Central memory CD8-positive, alpha-beta T cell (primary cell): ENCODE measurements around the gene KRT7.

Experiments used
- ATAC-seq: fragments of 150-1000 bp; cut with Tn5 transposase; replicated peaks from 2 replicates; pipeline ENCODE4 v1.10.0; 2022; ENCODE audit warnings: mild to moderate bottlenecking, moderate FRiP score, moderate number of reproducible peaks; ENCODE audit not compliant: poor library complexity, severe bottlenecking; ENCODE audit errors: extremely low read depth
- DNase-seq, 2 donors: peaks; one replicate each; pipeline ENCODE4 v3.0.0; 2021; ENCODE audit warnings: low spot score in 2 of 2
- H3K27ac Mint-ChIP-seq: one replicate; pipeline ENCODE4 v1.8.0; 2022; ENCODE audit warnings: low read depth, mild to moderate bottlenecking, moderate library complexity, mixed read lengths
- H3K27me3 Mint-ChIP-seq: one replicate; pipeline ENCODE4 v1.8.0; 2022; ENCODE audit warnings: mixed read lengths
- H3K36me3 Mint-ChIP-seq: one replicate; pipeline ENCODE4 v1.8.0; 2022; ENCODE audit warnings: mild to moderate bottlenecking, moderate library complexity, mixed read lengths; ENCODE audit not compliant: insufficient read depth
- H3K4me1 Mint-ChIP-seq: one replicate; pipeline ENCODE4 v1.8.0; 2022; ENCODE audit warnings: mixed read lengths
- H3K4me3 Mint-ChIP-seq: one replicate; pipeline ENCODE4 v1.8.0; 2022; ENCODE audit warnings: mild to moderate bottlenecking, moderate library complexity, mixed read lengths
- H3K9me3 Mint-ChIP-seq: one replicate; pipeline ENCODE4 v1.8.0; 2022; ENCODE audit warnings: mixed read lengths

Gene KRT7

GRCh38 chr12:52230364-52231281 lies 2.4 kb upstream of the KRT7 start:
- H3K9me3 Mint-ChIP-seq, result no peaks in the 10 kb centered on the region
- peaks cover 2% of the 10 kb centered on the region for H3K36me3 Mint-ChIP-seq
- no peak overlapping the region for H3K4me3 Mint-ChIP-seq
- H3K4me1 Mint-ChIP-seq, result no peaks in the 10 kb centered on the region
- no peak overlapping the region for H3K27ac Mint-ChIP-seq
- DNase-seq, result no peak
- no peak for ATAC-seq
- H3K27me3 Mint-ChIP-seq, result peaks cover 92% of the 10 kb centered on the region

GRCh38 chr12:52231305-52232202 lies 1.5 kb upstream of the KRT7 start:
- H3K9me3 Mint-ChIP-seq, result no peaks in the 10 kb centered on the region

GRCh38 chr12:52232203-52232673 lies 805 bp upstream of the KRT7 start:
- Mint-ChIP-seq H3K4me1 (no peaks in the 10 kb centered on the region), H3K27ac (no peak overlapping the region), H3K4me3 (no peak overlapping the region), H3K27me3 (peaks cover 82% of the 10 kb centered on the region), H3K36me3 (peaks cover 2% of the 10 kb centered on the region), H3K9me3 (no peaks in the 10 kb centered on the region)
- DNase-seq, result no peak
- ATAC-seq, result no peak

More at GRCh38 chr12:52231305-52232202, 1.5 kb upstream of the KRT7 start:
- peaks cover 89% of the 10 kb centered on the region for H3K27me3 Mint-ChIP-seq
- ATAC-seq (no peak), DNase-seq (no peak)
- no peaks in the 10 kb centered on the region for H3K4me1 Mint-ChIP-seq
- H3K27ac Mint-ChIP-seq, result no peak overlapping the region
- H3K36me3 Mint-ChIP-seq, result peaks cover 2% of the 10 kb centered on the region
- H3K4me3 Mint-ChIP-seq, result no peak overlapping the region

GRCh38 chr12:52233462-52234207 lies 592 bp downstream of the KRT7 start:
- no peaks in the 10 kb centered on the region for H3K9me3 Mint-ChIP-seq
- DNase-seq, result no peak
- H3K27ac Mint-ChIP-seq, result no peak overlapping the region
- peaks cover 70% of the 10 kb centered on the region for H3K27me3 Mint-ChIP-seq
- no peak overlapping the region for H3K4me3 Mint-ChIP-seq
- H3K36me3 Mint-ChIP-seq, result peaks cover 3% of the 10 kb centered on the region
- H3K4me1 Mint-ChIP-seq, result no peaks in the 10 kb centered on the region
- no peak for ATAC-seq

GRCh38 chr12:52234223-52234810 lies 1.3 kb downstream of the KRT7 start:
- no peaks in the 10 kb centered on the region for H3K4me1 Mint-ChIP-seq
- H3K4me3 Mint-ChIP-seq, result no peak overlapping the region
- peaks cover 3% of the 10 kb centered on the region for H3K36me3 Mint-ChIP-seq
- peaks cover 68% of the 10 kb centered on the region for H3K27me3 Mint-ChIP-seq
- ATAC-seq, result no peak
- no peak for DNase-seq
- H3K9me3 Mint-ChIP-seq, result no peaks in the 10 kb centered on the region
- H3K27ac Mint-ChIP-seq, result no peak overlapping the region

- H3K27me3 Mint-ChIP-seq, result peaks cover 64% of the 10 kb centered on the region
- DNase-seq (no peak), ATAC-seq (no peak)
- no peak overlapping the region for H3K27ac Mint-ChIP-seq
- H3K36me3 Mint-ChIP-seq, result peaks cover 3% of the 10 kb centered on the region
- no peaks in the 10 kb centered on the region for H3K9me3 Mint-ChIP-seq
- no peaks in the 10 kb centered on the region for H3K4me1 Mint-ChIP-seq
- H3K4me3 Mint-ChIP-seq, result no peak overlapping the region
Observed at GRCh38 chr12:52235001-52235764, 2.1 kb downstream of the KRT7 start.

- Mint-ChIP-seq H3K4me3 (no peak overlapping the region), H3K27ac (no peak overlapping the region)
- no peak for ATAC-seq
Observed at GRCh38 chr12:52235822-52236361, 2.8 kb downstream of the KRT7 start.

GRCh38 chr12:52236386-52237050 lies 3.5 kb downstream of the KRT7 start:
- H3K4me3 Mint-ChIP-seq, result no peak overlapping the region
- no peaks in the 10 kb centered on the region for H3K4me1 Mint-ChIP-seq
- no peak overlapping the region for H3K27ac Mint-ChIP-seq
- H3K27me3 Mint-ChIP-seq, result peaks cover 51% of the 10 kb centered on the region
- peaks cover 1% of the 10 kb centered on the region for H3K36me3 Mint-ChIP-seq
- no peaks in the 10 kb centered on the region for H3K9me3 Mint-ChIP-seq
- no peak for ATAC-seq
- DNase-seq, result no peak

More at GRCh38 chr12:52235822-52236361, 2.8 kb downstream of the KRT7 start:
- no peak for DNase-seq
- peaks cover 57% of the 10 kb centered on the region for H3K27me3 Mint-ChIP-seq
- H3K36me3 Mint-ChIP-seq, result peaks cover 1% of the 10 kb centered on the region
- H3K4me1 Mint-ChIP-seq, result no peaks in the 10 kb centered on the region
- H3K9me3 Mint-ChIP-seq, result no peaks in the 10 kb centered on the region

GRCh38 chr12:52238207-52238840 lies 5.3 kb downstream of the KRT7 start:
- no peak overlapping the region for H3K4me3 Mint-ChIP-seq
- ATAC-seq (no peak), DNase-seq (no peak)
- H3K27ac Mint-ChIP-seq, result no peak overlapping the region
- peaks cover under 1% of the 10 kb centered on the region for H3K4me1 Mint-ChIP-seq
- no peaks in the 10 kb centered on the region for H3K9me3 Mint-ChIP-seq
- H3K36me3 Mint-ChIP-seq, result peaks cover 1% of the 10 kb centered on the region
- peaks cover 36% of the 10 kb centered on the region for H3K27me3 Mint-ChIP-seq

- H3K27ac Mint-ChIP-seq, result no peak overlapping the region
- H3K4me3 Mint-ChIP-seq, result no peak overlapping the region
- DNase-seq (no peak), ATAC-seq (no peak)
- H3K27me3 Mint-ChIP-seq, result peaks cover 28% of the 10 kb centered on the region
- H3K36me3 Mint-ChIP-seq, result peaks cover 1% of the 10 kb centered on the region
- H3K4me1 Mint-ChIP-seq, result peaks cover 8% of the 10 kb centered on the region
- no peaks in the 10 kb centered on the region for H3K9me3 Mint-ChIP-seq
Observed at GRCh38 chr12:52238916-52239646, 6.0 kb downstream of the KRT7 start.
